SK-MEL-5 (cell line): Measurements from ENCODE around the gene DEPP1. TPM values are rescaled to one million over a fixed set of nuclear protein-coding genes. Genes with fewer than 3 reads are reported as not detected.
A peak's percentile ranks its signal among the peaks of the same experiment; 100 is the strongest.
"Not testable (repeated sequence)": the region's sequence is repeated elsewhere in the genome, so short reads cannot be mapped to it uniquely, and the experiment has no call there.

Source experiments
- DNase-seq: peaks from one replicate; pipeline ENCODE4 v3.0.0-alpha.2; 2016; ENCODE audit warnings: low read depth, low spot score
- in situ Hi-C: cut with HindIII; loops from 2 replicates; pipeline ENCODE4 v1.10.0; 2016; ENCODE audit warnings: low sequenced_read_pairs, high pct_unique_total_duplicates, low pct_unique_long_range_greater_than_20kb
- polyA plus RNA-seq, 2 experiments: library from polyadenylated mRNA; depleted of rRNA; stranded (reverse); fragments of >200 nt; gene quantifications; 2 replicates each; pipeline ENCODE4 v1.2.3, GENCODE V29; 2015
- total RNA-seq: library from RNA; depleted of rRNA; stranded (reverse); fragments of >200 nt; shearing (Covaris generic); gene quantifications from 2 replicates; pipeline ENCODE4 v1.2.3, GENCODE V29; 2014; rRNA removed

The DEPP1 gene
- 0.11 and 0.71 TPM in 2 replicates for total RNA-seq
- polyA plus RNA-seq (2015; cell fraction: cytosol; rRNA removed), result 1.5 and 3.9 TPM in 2 replicates
- 1.1 TPM in 2 replicates for polyA plus RNA-seq (2015; cell fraction: nucleus; rRNA removed)

DNA sequence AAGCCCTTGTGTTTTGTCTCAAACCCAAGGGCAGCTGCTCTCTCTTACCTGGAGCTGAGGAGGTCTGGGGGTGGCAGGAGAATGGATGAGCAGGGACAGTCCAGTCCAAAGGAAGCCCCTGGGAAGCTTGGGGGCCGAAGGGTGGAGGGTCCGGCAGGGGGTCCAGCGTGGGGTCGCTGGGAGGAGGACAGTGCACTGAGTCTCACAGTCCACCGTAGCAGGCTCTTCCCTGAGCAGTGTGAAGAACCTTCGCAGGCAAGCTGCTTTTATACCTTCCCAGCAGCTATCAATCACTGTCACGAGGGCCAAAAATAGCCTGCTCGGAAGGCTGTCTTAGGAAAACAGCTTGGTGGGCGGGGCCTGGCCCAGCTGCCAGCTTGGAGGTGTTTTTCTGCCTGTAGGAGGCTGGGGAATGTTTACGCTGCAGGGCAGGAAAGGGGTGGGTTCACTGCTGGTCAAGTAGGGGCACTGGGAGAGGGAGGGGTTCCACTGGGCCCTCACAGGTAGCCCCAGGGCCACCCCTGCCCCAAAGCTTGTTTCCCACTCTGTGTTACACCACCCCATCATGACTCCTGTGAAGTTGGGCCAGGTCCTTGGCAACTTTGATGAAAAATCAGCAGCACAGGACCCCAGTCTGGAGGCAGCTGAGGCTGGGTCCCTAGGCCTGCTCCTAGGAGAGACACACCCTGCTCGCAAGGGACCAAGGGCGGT is at the start of gene DEPP1:
TSS of gene DEPP1 (minus strand) at position 240 of the 711 bp plus-strand sequence. CDS start 779 bp downstream, outside the sequence.
- in situ Hi-C loops, result no loop called here
- peak; percentile 77 for DNase-seq

DNA sequence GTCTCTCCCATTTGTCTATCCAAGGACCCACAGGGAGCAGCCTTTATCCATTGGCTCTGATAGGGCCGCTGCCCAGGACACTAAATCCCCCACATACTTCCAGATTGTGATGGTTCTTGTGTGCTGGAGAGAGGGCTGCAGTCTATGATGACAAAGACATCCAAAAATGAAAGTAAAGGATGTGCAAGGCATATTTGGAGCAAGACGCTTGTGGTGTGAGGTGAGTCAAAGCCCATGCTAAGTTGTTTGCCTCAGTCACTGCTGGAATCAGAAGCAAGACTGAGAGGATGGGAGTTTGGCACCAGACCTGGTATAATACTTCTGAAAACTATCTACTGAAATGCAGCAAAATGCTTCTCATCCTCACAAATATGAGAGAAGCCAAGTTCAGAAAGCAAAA is 44.8 kb upstream of the DEPP1 start:
- in situ Hi-C loops, result no loop called here
- DNase-seq, result no peak

GRCh38 chr10:45015590-45015989 is 37.0 kb upstream of the DEPP1 start:
- in situ Hi-C loops, result no loop called here
- no peak for DNase-seq

GRCh38 chr10:45014557-45014956 is 35.9 kb upstream of the DEPP1 start:
- in situ Hi-C loops, DNase-seq: not testable (repeated sequence)

DNA sequence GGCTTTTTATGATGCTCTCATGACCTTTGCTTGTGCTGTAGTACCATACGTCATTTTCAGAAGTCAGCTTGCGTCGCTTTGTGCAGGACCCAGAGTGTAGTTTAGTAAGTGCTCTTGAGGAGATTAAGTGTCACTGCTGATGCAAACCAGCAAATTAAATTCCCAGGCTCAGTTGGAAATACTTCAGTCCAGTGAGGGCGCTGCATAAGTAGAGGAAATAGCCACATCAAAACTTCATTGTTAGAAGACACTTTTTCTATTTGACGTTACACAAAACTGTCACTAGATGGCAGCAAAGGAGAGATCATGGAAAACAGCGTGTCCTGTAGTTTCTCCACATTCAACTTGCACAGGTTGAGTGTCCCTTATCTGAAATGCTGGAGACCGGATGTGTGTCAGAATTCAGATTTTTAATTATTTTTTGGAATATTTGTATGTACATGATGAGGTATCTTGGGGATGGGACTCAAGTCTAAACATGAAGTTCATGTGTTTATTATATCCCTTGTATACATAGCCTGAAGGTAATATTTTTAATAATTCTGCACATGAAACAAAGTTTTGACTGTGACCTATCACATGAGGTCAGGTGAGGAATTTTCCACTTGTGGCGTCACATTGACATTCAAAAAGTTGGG is 30.0 kb upstream of the DEPP1 start:
- DNase-seq, result peak; percentile 88
- in situ Hi-C loops, result no loop called here

- in situ Hi-C loops, result no loop called here
- no peak for DNase-seq
These were observed 27.8 kb upstream of the DEPP1 start for GRCh38 chr10:45006276-45007030.

DNA sequence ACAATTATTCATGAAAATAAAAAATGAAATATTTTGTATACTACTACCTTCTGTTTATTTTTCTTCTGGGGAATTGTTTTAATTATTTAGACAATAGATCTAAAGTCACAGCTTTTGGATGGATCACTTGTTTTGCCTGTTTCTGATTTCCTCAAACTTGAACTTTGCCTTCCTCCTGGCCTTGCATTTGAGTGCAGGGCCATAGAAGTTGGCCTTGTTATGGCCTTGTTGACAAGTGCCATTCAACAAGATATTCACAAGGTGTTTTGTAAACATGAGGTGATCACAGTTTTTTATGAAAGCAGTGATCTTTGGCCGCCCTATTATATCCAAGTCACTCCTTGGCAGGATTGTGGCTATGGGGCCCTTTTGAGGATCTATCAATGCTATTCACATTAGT is 26.7 kb upstream of the DEPP1 start:
- DNase-seq, result no peak
- in situ Hi-C loops, result no loop called here

DNA sequence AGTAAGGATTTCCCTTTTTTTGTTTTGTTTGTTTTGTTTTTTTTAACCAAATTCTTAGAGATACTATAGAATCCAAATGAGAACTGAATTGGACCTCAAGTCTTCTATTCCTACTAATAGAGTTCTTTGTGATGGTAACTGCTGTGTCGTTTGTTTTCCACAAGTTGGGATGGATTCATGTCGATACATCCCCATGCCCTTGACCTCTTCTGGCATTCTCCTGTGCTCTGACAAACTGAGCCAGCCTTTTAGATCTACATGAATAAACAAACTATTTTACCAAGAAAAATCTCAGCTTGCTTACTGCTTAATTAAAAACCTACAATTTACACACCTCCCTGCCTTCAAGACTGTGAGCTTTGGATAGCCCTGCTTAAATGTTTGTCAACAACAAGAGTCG is 26.1 kb upstream of the DEPP1 start:
- in situ Hi-C loops, result no loop called here
- DNase-seq, result no peak

- no peak for DNase-seq
- in situ Hi-C loops, result no loop called here
These were observed 24.9 kb upstream of the DEPP1 start for GRCh38 chr10:45003432-45004000.

GRCh38 chr10:45001381-45002148 is 23.0 kb upstream of the DEPP1 start:
- in situ Hi-C loops, result no loop called here
- DNase-seq, result no peak

GRCh38 chr10:45000752-45001380 is 22.3 kb upstream of the DEPP1 start, which contains the start of gene ZNF22:
Gene ZNF22 (plus strand): TSS chr10:45000923. CDS start chr10:45003369, 2,446 bp downstream.
- no peak for DNase-seq
- in situ Hi-C loops, result no loop called here

DNA sequence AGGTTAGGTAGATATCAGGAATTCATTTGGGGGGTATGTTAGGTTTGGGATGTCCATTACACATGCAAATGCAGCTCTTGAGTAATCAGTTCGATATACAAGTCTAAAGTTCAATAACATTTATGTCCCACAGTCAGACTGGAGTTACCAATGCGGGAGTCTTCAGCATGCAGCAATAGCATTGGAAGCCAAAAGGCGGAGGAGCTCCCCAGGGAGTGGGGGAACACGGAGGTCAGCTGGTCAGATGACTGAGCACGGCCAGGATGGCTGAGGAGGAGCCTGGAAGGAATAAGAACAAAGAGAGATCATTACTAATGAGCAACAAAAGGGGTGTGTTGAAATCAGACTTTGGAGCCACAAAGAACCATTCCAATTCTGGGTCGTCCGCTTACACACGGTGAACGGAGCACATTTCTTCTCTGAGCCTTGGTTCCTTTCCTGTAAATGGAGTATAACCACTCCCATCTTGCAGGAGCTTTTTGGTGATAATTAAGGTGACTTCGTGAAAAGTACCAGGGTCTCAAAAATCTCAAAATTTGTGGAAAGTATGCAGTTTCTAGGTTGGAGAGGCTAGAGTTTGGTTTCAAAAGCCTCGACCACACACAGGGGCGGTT is 21.6 kb upstream of the DEPP1 start:
- no peak for DNase-seq
- in situ Hi-C loops, result no loop called here

DNA sequence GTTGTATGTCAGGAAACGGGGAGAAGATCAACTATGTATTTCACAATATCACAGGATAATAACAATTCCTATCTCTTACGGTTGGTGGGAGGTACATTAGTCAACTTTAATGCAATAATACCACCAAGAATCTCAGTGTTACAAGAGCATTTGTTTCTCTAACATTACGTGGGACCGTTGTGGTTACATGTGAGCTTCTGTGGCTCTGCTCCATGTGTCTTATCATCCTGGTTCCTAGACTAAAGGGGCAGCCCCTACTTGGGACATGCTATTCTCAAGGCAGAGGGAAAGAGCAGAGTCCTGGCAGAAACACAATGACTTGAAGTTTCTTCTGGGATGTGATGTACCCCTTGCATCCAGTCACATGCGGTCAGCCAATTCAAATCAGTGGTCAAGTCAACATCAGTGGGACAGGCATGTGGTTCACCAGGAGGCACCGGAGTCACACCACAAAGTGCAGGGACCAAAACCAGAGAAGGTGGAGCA is 19.6 kb upstream of the DEPP1 start:
- DNase-seq, result no peak
- in situ Hi-C loops, result no loop called here

DNA sequence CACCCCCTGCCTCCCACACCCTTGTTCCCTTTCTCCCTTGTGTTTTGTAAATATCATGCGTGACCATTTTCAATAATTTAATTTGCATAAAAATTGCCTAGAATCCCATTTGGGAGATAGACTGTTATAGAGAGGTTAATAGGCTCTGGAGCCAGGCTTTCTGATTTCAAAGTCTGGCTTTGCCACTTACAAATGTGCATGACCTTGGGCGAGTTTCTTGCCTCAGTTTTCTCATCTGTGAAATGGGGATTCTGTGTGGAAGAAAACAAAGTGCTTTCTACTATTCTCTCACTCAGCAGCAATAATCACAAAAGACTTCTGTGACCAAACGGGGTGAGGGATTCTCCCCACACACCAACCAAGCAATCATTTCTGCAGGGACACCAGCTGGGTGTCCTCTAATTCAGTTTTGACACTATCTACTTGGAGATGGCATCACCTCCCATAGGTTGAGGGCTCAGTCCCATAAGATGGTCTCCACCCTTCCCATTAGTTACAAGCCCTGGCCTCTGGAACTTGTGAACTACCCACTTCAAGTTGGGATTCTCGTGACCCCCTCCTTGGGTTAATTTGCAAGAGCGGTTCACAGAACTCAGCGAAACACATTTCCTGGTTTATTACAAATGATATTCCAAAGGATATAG is 18.6 kb upstream of the DEPP1 start:
- DNase-seq, result no peak
- in situ Hi-C loops, result no loop called here

DNA sequence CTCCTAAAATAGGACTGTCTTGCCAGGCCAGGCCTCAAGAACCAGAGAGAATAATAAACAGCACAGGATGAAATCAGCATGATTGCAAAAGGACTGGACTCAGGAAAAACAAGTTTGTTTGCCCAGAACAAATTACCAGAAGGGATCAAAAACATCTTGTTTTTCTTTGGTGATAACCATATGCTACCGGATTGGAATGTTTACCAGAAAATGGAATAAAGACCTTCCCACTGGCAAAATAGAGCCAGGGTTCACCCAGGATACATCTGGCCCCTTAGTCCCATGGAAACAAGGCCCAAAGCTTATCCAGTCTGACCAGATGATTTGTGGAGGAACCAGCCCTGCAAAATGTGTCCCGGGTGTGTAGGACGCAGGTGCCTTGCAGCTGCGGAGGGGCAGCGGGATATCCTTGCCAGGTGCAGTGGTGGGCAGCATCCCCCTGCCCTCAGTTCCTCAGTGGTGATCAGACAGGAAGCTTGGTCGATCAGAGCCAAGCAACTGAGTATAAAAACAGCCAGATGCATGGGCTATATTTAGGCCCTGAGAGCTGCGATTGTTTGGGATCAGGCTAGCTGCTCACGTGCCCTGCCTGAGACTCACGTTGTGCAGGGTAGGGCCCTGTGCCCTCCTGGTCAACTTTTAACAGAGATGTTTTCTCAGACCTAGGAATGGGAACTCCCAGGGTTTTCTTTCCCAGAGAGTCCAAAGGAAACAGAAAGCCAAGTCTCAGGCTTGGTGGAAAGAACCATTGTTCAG is 17.5 kb upstream of the DEPP1 start:
- in situ Hi-C loops, result no loop called here
- peak; percentile 47 for DNase-seq
